ENCODE data around the gene RTN4RL1. TPM values are rescaled to one million over a fixed set of nuclear protein-coding genes. Genes with fewer than 3 reads are reported as not detected.

RTN4RL1 gene
- total and polyA plus RNA-seq, 10 donors: 0.09 to 4.5 (median 1.2) TPM

GRCh38 chr17:2061441-2061958 lies 36.4 kb upstream of the RTN4RL1 start:
- WGBS, 5 donors: 90 to 97% (median 91%) methylated on average over 7 to 17 of the region's 17 CpGs
- Histone ChIP-seq H3K36me3 (peaks cover 0 to 94% (median 15%) of the 10 kb centered on the region in 6 donors), H3K27ac (peak overlapping the region in 7 of 8 donors; percentile 63 to 89 (median 87)), H3K27me3 (replicated peaks in 1 of 7) (peaks cover 0 to 29% (median 14%) of the 10 kb centered on the region in 7 donors), H3K4me1 (peaks cover 44 to 100% (median 78%) of the 10 kb centered on the region in 6 donors), H3K4me3 (no peak overlapping the region), H3K9me3 (no peaks in the 10 kb centered on the region)
- TF ChIP-seq CTCF (IDR thresholded peaks at IDR 0.05 in 8 of 11, conservative IDR thresholded peaks at IDR 0.05 in 3 of 11) (no peak), POLR2AphosphoS5 (IDR thresholded peaks at IDR 0.05) (peak in 1 of 3 donors; percentile 40)
- intact Hi-C loops (cut with DNase I; ENCODE audit: low total_unique reads): no loop called here
- DNase-seq: no peak

- peak overlapping the region in 7 of 8 donors; percentile 63 to 89 (median 87) for H3K27ac ChIP-seq
Observed at GRCh38 chr17:2060681-2061440, 35.7 kb upstream of the RTN4RL1 start.

GRCh38 chr17:2060385-2060658 lies 35.2 kb upstream of the RTN4RL1 start:
- peaks cover 0 to 41% (median 16%) of the 10 kb centered on the region in 7 donors for H3K27me3 ChIP-seq (replicated peaks in 1 of 7)
- no peaks in the 10 kb centered on the region for H3K9me3 ChIP-seq
- TF ChIP-seq POLR2AphosphoS5 (IDR thresholded peaks at IDR 0.05) (no peak), CTCF (IDR thresholded peaks at IDR 0.05 in 8 of 11, conservative IDR thresholded peaks at IDR 0.05 in 3 of 11) (no peak), POLR2A (IDR thresholded peaks at IDR 0.05) (no peak)
- 77 to 88% (median 86%) methylated on average over 6 of the region's 6 CpGs for WGBS, 5 donors
- no peak overlapping the region for H3K4me3 ChIP-seq
- intact Hi-C loops (cut with DNase I; ENCODE audit: low total_unique reads): no loop called here
- H3K27ac ChIP-seq: peak overlapping the region in 7 of 8 donors; percentile 63 to 89 (median 87)
- H3K4me1 ChIP-seq: peaks cover 42 to 99% (median 79%) of the 10 kb centered on the region in 6 donors
- no peak for DNase-seq
- H3K36me3 ChIP-seq: peaks cover 0 to 82% (median 15%) of the 10 kb centered on the region in 6 donors

More at GRCh38 chr17:2060681-2061440, 35.7 kb upstream of the RTN4RL1 start:
- Histone ChIP-seq H3K9me3 (no peaks in the 10 kb centered on the region), H3K4me3 (no peak overlapping the region), H3K27me3 (replicated peaks in 1 of 7) (peaks cover 0 to 35% (median 16%) of the 10 kb centered on the region in 7 donors), H3K36me3 (peaks cover 0 to 87% (median 15%) of the 10 kb centered on the region in 6 donors), H3K4me1 (peaks cover 47 to 100% (median 80%) of the 10 kb centered on the region in 6 donors)
- intact Hi-C loops (cut with DNase I; ENCODE audit: low total_unique reads): no loop called here
- 64 to 84% (median 69%) methylated on average over 13 to 21 of the region's 21 CpGs for WGBS, 5 donors
- no peak for DNase-seq
- TF ChIP-seq POLR2AphosphoS5 (IDR thresholded peaks at IDR 0.05) (peak; percentile 36 to 65 (median 57)), POLR2A (IDR thresholded peaks at IDR 0.05) (no peak), CTCF (IDR thresholded peaks at IDR 0.05 in 8 of 11, conservative IDR thresholded peaks at IDR 0.05 in 3 of 11) (no peak)

Measured in spleen (tissue), 11 donors.